GM18873 (cell line): ENCODE data around the gene RIMBP2.

Experiments used
- ATAC-seq: cut with Tn5 transposase; IDR thresholded peaks from one replicate; pipeline ENCODE4 v1.9.1; 2021; ENCODE audit warnings: mild to moderate bottlenecking, moderate library complexity, moderate number of reproducible peaks; ENCODE audit not compliant: unreplicated experiment, low FRiP score

RIMBP2 gene

DNA sequence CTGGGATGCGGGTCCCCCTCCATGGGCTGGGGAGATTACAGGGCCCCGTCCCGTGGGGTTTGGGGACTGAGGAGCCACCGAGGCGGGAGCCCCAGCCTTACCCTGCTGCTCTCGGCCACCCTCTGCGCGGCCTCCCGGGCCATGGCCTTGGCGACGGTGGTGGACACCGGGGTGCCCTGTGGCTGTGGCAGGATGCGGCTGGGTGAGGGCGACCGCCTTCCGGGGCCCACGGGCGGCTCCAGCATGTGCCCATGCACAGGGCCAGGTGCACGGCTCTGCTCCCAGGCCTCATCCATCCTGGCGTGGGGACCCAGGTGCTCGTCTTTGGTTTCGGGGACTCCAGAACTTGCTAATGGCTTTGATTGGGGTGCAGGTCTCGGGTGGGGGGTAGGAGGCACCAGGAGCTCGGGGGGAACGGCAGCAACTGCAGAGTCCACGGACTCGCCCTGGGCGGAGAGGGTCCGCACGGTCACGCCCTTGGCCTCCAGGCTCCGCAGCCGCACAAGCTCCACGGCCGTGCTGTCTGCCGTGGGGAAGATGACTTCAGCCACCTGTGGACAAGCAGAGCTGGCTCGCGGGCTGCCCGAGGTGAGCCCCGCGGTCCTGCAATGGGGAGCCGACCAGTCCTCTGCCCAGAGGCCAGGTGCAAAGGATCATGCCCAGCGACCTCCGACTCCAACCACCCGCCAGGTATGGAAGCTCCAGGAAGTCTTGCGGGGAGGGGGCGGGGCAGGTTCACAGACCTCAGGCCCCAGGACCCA is 279.2 kb downstream of the RIMBP2 start:
- no peak for ATAC-seq

DNA sequence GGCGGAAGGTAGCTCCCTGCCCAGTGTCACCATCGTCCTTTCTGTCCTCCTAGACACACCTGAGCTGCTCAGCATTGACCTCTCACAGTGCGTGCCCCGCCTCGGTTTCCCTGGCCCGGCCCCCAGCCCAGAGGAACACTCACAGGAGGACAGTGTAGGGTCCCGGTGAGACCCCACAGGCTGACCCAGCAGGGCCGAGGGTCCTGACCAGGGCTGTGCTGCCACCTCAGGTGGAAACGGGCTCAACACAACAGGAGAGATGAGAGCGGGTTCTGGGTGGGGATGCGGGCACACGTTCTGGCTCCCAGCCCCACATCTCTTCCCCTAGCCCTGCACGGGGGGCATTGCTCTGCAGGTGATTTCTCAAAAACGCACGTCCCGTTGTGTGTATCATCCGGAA is 280.3 kb downstream of the RIMBP2 start:
- ATAC-seq, result no peak

DNA sequence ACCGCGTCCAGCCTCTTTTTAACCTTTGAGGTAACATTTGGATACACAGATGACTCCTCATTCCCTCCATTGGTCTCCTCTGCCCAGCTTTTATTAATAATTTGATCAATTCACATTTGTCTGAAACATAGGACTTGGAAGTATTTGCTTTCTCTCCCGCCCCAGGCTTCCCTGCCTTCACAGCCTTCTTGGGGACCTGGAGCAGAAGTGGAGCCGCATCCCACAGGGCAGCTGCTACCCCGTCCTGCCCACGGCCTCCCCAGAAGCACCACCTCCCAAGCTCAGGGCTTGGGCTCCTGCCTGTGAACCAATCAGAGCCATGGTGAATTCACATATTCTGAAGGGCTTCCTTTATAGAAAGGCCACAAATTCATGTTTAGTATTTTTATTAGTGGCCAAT is 280.8 kb downstream of the RIMBP2 start:
- ATAC-seq, result no peak

DNA sequence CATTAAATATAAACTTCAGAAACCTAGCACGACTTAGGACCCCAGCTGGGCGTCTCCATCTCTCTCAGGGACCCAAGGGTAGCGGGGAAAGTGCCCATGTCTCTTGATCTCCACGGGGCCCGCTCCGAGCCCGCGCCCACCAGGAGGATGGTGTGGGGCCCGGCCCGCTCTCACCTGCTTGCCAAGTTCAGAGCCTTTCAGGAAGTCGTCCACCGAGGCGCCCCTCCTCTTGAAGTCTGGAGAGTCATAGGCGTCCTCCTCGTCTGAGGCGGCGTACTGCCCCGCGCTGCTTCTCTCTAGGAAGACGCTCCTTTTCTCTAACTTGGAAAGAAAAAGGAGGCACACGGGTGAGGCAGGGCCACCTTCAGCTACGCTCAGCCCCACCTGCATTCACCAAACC is 281.5 kb downstream of the RIMBP2 start:
- ATAC-seq, result no peak

DNA sequence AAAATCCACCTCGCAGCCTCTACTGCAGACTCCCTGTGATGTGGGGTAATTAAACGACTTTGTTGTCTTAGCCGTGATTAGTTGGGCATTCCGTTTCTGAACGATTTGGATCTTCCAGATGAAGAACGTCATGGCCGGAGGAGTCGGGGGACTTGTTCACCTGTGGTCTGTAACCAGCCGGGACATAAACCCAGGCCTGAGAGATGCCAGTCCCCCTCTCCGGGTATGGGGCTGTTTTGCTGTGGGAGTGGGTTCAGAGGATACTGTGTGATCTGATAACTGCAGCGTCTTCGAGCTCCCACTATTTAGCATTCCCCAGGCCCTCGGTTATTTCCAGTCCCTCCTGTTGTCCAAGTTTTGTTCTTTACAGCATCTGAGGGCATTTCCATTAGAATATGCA is 282.3 kb downstream of the RIMBP2 start:
- no peak for ATAC-seq

DNA sequence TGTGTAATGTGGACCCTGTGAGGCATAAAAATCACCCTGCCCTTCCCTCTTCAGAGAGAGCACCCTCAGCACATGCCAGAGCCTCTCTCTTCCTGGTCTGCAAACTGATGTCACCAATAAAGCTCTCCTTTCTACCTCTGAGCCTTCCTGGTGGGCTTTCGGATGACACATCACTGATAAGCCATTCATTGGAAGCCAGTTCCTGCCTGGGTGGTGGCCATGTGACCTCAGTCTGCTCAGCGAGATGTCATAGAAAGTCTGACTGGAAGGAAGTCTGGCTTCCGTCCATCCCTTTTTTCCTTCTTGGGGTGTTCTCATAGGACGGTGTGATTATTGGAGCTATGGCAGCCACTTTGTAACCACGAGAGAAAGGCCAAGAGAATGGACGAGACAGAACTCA is 282.7 kb downstream of the RIMBP2 start:
- ATAC-seq, result no peak

DNA sequence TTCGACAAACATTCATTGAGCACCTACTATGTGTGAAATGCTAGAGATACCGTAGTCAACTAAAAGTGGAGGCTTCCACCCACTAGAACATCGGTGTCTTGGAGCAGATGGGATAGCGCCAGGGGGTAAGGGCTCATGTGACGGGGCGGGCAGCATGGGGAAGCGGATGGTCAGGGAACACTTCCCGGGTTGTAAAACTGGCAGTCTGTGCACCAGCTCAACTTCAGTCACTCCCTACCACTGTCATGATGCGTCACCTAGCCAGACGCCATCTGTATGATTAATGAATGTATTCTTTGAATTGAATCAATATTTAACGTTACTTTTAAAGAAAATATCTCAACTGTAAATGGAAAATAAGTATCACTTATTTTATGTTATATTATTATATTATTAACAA is 284.9 kb downstream of the RIMBP2 start:
- no peak for ATAC-seq

DNA sequence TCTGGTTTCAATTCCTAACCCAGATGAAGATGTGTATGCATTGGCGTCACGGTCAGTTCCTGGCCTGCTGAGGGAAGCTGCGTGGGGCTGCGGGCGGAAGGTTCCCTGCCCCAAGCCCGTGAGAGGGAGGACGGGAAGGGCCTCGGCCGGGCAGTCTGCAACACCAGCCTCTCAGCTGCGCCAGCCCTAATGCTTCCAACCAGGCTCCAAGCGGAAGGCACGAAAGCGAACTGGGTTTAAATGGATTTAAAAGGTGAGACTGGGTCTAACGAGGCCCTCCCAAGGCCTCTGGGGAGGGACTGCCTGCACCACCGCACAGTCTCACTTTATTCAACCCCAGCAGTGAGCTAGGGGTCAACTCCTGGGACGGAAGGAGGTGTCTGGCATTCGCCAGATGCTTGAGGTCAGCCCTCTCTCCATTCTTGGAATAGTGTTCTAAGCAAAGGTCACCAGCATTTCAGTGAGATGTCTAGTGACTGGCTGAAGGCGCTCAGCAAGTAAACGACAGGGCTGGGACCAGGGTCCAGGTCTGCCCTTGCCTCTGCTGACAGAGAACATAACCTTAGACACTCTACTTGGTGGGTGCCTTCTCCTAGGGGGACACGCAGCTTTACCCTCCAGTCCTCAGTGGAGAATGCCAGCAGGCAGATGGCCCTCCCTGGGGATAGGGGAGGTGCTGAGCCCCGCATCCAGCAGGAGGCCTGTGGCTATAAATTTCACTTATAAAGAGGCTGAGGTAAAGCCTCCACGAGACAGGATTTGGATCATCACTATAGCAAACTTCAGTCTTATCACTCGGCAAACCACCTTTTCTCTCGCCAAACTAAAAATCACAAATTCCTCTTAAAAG is 286.2 kb downstream of the RIMBP2 start:
- no peak for ATAC-seq

DNA sequence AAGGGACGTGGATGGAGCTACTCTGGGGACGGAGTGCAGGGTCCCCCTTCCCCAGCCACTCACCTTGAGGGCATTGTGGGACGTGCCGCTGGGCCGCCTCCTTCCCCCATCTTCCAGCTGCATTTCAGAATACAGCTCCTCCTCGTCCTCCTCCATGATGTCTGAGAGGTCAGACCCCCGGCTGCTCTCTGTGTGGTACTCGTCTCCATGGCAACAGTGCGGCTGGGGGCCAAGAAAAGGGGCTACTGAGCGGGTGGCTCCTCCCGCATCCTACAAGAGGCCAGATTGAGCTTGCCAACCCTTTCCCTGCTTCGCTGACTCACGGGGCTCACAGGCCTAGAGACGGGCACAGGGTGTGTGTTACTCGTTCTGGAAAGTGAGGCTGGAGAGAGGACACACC is 288.0 kb downstream of the RIMBP2 start:
- ATAC-seq, result no peak

DNA sequence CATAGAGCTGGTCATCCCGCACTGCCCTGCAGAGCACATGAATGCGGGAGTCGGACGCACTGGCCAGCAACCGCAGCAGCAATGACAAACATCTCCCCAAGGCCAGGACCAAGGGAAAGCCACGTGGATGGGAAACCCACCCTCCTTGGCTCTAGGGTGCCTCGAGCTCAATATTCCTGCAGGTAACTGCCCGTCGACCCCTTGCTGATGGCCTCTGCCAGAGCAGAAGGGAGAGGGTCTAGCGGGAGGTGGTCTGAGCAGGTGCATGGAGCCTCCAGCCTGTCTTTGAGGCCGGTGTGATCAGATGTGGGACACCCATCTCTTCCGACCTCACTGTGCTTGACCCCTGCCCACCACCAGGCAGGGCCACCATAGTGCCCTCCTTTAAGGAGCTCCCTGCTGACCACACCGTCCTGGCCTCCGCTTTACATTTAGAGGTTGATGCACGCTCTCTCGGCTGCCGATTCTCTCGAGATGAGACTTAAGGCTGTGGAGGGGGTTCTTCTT is 288.7 kb downstream of the RIMBP2 start:
- ATAC-seq, result no peak

DNA sequence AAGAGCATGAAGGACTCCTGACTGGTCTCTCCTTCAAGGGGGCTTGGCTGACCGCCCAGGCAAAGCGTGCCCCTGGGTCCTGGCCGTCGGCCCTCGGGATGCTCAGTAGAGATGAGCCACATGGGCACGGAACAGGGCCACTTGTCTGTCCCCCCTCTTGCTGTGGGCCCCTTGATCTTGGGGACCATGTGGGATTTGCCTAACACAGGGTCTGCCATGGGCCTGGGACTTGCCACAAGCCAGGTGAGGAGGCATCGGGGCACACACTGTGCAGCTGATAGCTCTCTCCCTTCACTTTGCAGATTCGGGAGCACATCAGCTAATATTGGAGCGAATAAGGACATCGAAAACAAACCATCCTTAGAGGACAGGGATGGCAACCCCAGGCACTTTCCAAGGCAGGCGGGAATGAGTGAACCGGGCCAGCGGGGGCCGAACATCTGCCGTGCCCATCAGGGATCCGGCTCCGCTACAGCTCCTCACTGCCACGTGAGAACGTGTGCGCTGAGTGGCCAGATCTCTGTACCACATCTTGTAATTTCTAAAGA is 290.3 kb downstream of the RIMBP2 start:
- no peak for ATAC-seq

DNA sequence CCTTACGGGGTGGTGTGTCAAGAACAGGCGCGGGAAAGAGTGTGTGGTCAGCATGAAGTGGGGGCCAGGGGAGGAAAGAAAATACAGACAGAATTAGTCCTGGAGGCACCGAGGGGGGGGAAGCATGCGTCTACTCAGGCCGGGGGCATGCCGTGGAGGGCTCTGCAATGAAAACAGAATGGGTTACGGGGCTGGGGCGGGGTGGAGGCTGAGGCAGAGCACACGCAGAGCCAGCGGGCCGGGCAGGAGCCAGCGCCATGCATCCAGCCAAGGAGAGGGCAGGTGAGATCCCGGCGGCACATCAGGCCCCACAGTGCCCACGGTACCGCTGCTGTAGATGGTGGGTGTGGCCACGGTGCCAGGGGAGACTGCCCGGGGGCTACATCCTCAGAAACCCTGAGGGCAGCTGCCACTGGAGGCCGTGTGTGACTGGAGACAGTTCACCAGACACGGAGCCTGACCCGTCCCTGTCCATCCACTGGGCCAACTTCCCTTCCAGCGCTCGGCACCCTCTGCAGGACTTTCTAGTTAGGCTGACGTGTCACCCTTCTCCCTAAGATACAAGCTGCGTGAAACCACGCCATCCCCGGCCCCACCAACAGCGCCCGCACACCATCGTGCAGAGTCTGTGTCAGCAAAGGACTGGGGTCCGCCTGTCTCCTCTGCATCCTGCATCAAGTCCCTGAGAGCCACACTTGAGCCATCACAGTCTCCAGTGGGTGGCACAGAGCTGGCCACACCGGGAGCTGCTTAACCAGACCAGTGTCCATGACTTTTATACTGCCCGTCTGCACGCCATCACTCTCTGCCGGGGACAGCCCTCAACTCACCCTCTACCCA is 291.0 kb downstream of the RIMBP2 start:
- no peak for ATAC-seq

DNA sequence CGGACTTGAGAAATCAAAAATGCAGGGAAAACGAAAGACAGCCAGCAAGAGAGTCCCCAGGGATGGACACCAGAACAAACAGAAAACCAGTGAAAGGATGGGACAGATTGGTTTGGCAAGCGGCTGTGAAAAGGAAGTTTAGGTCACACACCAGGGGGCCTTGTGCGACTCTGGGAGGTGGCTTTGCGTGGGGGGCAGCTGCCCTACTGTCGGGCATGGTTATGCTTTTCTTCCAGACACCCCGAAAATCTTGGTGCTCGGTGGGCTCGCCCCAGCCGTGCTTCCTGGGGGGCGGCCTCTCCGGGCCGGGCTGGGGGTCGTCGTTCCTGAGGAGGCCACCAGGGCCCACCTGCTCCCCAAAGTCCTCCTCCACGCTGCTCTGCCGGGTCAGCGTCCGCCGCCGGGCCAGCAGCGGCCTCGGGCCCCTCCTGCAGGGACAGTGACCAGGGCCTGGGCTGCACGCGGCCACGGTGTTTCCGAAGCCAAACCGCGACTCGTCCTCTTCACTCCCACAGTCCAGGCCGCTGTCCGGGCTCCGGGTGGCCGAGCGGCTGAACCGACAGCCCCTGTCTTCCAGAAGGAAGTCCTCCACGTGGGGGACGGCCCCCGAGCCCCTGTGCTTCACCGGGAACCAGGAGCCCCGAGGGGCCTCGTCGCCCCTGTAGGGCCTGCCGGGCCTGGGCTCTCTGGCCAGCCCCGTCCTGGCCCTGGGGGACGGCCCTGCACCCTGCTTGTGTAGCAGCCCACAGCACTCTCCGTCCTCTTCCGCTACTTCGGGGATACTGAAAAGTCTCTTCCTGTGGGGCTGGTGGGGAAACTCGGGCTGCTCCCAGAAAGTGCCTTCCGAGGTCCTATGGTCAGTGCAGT is 291.9 kb downstream of the RIMBP2 start:
- ATAC-seq, result no peak

DNA sequence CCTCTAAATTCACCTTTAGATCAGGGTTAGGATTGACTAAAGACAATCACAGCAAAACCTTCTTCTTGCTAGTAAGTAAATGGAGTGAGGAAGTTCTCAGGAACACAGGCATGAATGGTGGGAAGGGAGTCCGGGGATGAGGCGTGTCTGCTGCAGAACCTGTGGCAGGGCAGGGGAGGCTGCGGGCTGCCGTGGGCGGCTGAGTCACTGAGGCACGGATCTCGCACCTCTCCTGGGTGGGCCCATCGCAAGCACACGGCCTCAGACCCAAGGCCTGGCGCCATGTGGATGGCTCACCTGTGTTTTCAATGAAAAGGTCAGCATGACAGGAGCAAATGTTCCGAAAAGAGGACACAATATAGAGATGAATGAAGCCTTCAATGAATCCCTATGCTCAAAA is 293.0 kb downstream of the RIMBP2 start:
- no peak for ATAC-seq

DNA sequence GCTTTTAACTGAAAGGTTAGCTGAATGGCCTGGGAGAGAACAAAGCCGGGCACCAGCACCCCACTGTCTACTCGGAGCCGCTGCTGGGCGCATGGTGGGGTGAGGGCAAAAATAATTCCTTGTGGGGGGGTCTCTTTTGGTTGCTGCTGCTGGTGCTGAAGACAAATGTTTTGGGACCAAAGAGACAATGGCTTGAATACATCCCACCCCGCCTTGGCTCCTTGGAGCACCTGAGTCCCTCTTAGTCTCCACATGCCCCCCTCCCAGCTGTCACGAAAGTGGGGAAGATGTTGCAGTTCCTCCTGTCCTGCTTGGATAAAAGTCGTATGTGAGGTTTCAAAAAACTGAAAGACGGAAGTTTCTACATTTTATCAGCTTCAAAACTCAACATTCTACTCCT is 293.4 kb downstream of the RIMBP2 start:
- ATAC-seq, result no peak

DNA sequence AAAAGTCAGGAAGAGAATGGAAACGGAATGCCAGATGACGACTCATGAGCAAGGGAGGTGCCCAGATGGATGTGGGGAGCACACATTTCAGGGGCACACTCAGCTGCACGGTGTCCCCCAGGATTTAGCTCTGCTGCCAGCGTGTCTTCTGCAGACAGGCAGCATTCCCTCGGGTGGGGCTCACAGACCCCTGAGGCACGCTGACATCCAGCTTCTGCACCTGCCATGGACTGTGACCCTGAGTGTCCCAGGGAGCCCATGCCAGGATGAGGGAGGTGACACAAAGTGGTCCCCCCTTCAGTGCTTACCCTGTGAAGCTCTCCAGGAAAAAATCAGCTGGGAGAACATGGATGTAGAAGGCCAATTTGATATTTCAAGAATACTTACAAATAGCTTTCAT is 294.2 kb downstream of the RIMBP2 start:
- ATAC-seq, result no peak

DNA sequence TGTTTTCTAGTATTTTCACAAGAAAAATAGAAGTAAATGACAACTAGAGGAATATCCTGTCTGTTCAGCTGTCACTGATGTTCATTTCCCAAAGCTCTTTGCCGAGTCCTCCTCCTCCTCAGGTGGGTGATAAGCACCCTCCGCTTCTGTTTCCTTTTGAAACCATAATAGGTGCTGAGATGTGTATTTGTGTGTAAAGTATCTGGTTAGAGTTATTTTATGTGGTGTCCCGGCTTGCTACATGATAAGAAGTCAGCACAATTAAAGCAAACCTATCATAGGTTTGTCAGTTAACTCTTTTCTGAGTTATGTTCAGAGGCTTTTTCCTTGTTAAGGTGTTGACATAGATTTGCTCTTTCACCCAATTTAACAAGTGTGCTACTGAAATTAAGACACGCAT is 296.0 kb downstream of the RIMBP2 start:
- ATAC-seq, result no peak

DNA sequence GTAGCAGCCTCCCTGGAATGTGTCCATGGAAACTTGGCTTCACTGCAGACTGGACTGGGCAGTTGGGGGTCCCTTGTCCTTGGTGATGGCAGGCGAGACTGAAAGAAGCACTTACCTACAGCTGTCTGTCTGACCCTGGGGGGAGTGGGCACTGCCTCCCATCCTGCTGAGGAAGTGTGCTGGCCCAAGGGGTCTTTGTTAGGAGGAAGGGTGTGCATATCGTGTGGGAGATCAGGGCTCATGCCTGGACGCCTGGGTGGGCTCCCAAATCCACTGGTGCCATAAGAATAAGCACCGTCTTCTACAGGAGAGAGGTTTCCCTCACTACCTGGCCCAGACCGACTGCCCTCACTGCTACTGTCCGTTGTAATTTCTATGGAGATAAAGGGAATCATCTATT is 297.0 kb downstream of the RIMBP2 start:
- ATAC-seq, result no peak

DNA sequence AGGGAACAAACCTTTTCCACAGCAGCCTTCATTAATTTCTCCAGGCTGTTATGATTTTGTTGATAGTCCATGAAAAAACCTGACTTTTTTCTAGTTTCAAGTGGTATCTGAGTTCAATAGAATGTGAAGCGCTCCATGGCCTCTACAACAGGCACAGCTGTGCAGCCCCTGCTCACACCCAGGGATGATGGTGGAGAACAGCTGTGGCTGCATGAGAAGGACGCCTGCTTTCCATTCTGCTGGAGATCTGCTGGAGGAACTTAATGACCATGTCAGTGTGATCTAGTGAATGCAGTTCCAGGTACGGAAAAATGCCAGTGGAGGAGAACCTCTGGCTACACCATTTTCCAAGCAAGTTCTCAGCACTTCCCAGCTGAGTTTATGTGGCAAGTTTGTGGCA is 297.8 kb downstream of the RIMBP2 start:
- no peak for ATAC-seq

DNA sequence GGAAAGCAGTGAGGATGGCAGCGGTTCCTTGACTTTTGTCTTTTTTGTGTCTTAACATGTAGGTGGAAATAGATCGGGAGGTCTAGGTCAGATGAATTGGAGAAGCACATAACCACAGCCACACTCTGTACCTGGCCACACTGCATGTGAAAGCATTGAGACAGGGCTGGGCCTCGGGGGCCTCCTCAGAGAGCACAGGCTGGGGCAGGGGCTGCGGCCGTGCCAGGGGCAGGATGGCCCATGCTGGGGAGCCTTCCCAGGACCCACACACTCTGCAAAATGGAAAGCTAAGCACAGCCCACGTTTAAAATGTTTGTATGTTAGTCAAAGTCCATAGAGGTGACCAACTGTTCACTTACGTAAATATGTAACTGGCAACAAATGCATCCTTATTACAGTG is 301.7 kb downstream of the RIMBP2 start:
- ATAC-seq, result no peak
